NCI-H1417 treated with DMSO at 0.1 percent for 48 hours (cell line): ENCODE measurements around the gene ISYNA1.

Experiments
- DNase-seq: peaks from one replicate; lab custom pipeline; 2025; lab: John Stamatoyannopoulos, UW

The ISYNA1 gene

DNA sequence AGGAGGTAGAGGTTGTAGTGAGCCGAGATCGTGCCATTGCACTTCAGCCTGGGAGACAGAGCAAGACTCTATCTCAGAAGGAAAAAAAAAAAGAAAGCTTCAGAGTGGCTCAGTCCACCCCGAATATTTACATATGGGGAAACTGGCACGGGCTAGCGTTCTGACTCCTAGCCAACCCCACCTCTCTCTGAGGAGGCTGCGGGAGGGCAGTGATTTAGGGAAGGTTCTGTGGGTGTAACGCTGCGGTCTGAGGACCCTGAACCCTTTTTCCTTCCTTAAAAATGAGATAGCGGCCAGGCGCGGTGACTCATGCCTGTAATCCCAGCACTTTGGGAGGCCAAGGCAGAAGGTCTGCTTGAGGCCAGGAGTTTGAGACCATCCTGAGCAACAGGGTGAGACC, 45.5 kb downstream of the ISYNA1 start:
- no peak for DNase-seq

DNA sequence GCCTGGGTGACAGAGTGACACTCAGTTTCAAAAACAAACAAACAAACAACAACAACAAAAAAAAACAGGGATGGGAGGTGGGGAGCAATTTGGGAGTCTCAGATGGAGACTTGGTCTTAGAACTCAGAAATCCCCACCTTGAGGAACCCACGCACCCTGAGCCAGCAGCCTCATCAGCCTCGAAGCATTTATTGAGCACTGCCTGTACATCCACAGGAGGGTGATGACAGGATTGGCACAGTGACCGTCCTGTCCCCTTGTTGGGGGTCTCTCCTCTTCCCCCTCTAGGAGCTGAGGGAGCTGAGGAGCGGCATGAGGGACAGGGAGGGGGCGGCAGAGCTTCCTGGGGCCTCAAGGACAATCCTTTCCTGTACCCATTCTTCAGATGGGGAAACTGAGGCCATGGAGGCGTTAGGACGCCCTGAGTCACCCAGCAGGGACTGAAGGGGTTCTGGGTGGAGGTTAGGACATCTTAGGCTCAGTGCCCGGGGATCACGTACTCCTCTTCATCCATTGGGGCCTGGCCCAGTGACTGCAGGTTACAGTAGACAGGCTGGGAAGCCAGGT, 46.3 kb downstream of the ISYNA1 start:
- DNase-seq: no peak

DNA sequence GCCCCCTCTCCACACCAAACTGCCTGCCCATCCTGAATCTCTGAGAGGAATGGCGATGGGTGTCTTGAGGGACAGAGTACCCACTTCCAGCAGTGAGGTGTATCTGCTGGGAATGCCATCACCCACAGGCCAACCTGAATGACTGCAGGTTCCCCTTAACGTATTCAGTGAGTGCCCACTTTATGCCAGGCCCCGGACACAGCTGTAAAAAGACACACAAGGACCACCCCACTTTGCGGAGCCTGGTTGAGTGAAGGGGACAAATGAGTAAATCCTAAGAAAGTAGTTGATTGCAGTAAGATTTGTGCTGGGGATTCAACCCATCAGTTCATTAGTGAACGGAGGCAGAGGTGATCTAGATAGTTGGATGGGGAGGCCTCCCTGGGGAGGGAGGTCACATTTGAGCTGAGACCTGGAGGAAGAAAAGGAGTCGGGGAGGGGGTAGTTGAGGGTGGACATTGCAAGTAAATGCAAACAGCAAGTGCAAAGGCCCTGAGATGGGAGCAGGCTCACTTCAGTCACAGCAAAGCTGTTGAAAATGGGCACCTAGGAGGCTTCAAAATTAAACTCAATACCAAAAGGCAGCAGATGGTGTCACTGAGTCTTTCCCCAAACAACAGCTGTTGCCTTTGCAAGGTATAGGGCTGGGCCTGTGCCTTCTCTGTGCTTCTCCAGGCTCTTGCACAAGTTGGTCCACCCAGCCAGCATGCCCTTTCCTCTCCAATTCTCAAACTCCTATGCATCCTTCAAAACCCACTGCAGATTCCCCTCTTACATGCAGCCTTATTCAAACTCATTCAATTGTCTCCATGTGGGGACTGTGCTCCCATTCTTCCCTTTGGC, 47.6 kb downstream of the ISYNA1 start:
- DNase-seq: no peak

DNA sequence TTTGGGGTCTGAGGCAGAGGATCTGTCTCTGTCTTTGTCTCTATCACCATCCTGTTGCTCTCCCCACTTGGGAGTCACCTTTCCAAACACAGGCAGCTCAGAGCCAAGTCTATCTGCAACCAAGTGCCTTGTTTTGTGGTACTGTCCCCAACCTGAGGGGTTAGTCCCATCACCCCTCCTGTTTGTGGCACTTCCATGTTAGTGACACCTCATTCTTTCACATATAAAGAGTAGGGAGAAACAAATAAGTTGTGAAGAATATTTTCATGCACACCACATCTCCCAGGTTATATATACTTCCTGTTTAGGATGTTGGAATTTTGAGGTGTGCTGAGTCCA, 48.2 kb downstream of the ISYNA1 start:
- DNase-seq: no peak

DNA sequence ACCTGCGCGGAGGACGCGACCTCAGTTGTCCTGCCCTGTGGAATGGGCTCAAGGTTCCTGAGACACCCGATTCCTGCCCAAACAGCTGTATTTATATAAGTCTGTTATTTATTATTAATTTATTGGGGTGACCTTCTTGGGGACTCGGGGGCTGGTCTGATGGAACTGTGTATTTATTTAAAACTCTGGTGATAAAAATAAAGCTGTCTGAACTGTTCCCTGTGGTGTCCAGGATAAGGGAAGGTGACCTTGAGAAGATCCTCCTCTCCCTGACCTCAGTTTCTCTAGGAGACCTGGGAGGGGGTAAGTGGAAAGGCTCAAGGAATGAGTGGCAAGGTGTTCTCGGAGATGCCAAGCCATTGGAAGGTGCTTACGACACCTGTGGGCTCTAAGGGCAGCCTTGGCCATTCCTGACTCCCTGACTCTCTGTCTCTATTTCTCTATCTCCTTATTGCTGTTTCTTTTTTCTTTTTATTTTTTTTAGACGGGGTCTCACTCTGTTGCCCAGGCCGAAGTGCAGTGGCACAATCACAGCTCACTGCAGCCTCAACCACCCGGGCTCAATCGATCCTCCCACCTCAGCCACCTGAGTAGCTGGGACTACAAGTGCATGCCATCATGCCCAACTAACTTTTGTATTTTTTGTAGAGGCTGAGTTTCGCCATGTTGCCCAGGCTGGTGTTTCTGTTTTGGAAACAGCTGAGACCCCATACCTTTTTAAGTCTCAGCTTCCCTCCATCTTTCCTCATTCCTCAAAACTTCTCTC, 48.8 kb downstream of the ISYNA1 start:
- no peak for DNase-seq

DNA sequence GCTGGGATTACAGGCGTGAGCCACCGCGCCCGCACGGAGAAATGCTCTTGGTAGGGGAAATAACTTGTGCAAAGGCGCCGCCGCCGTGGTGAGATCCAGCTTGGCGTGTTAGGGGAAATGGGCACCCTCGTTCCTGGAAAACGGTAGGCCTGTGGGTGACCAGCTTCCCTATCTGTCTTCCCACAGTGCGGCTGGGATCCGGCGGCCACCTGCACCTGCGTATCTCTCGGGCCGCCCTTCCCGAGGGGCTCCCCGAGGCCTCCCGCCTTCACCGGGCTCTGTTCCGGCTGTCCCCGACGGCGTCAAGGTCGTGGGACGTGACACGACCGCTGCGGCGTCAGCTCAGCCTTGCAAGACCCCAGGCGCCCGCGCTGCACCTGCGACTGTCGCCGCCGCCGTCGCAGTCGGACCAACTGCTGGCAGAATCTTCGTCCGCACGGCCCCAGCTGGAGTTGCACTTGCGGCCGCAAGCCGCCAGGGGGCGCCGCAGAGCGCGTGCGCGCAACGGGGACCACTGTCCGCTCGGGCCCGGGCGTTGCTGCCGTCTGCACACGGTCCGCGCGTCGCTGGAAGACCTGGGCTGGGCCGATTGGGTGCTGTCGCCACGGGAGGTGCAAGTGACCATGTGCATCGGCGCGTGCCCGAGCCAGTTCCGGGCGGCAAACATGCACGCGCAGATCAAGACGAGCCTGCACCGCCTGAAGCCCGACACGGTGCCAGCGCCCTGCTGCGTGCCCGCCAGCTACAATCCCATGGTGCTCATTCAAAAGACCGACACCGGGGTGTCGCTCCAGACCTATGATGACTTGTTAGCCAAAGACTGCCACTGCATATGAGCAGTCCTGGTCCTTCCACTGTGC, 49.6 kb downstream of the ISYNA1 start:
- DNase-seq: no peak

DNA sequence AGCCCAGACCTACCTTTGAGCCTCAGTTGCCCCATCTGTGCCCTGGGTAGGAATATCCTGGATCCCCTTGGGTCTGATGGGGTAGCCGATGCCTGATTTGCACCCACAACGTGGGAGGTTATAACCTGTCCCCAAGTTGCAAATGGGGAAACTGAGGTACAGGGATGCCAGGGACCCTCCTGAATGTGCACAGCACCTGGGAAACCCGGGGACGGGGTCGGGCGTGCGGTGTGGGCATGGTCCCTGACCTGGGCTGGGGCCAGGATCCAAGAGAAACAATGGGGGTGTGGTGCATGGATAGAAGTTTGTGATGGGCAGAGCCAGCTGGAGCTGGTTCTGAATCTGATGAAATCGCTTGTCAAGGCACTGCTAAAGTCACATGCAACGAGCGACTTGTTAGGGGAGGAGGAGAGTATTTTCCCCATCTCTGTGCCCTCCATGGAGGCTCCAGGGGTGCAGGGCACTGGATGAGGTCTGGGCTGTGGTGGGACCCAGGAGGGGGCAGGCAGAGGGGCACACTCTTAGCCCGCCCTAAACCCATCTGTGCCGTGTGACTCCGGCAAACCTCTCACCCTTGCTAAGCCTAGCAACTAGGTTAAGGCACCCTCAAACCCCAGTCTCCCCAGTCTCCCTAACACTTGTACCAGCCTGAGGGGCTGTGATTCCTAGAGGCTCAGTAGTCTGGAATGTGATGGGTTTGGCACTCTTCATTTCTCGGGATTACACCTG, 51.2 kb downstream of the ISYNA1 start:
- no peak for DNase-seq

DNA sequence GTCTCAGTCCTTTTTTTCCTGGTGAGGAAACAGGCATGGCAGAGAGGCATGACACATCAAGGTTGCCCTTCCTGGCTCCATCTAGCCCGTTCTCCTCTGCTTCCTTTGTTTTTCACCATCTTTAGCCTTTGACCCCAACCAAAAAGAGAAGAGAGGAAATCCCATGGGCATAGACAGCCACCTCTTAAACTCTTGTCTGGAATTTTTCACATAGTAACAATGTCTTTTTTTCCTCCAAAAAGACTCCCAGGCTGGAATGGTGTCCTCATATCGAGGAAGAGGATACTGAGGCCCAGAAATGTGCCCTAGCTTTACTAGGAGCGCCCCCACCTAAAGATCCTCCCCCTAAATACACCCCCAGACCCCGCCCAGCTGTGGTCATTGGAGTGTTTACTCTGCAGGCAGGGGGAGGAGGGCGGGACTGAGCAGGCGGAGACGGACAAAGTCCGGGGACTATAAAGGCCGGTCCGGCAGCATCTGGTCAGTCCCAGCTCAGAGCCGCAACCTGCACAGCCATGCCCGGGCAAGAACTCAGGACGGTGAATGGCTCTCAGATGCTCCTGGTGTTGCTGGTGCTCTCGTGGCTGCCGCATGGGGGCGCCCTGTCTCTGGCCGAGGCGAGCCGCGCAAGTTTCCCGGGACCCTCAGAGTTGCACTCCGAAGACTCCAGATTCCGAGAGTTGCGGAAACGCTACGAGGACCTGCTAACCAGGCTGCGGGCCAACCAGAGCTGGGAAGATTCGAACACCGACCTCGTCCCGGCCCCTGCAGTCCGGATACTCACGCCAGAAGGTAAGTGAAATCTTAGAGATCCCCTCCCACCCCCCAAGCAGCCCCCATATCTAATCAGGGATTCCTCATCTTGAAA, 52.0 kb downstream of the ISYNA1 start, which contains the start of gene GDF15:
GDF15 (plus strand) TSS at position 484 of the 868 bp plus-strand sequence; CDS start at position 516, 32 bp downstream.
- no peak for DNase-seq

DNA sequence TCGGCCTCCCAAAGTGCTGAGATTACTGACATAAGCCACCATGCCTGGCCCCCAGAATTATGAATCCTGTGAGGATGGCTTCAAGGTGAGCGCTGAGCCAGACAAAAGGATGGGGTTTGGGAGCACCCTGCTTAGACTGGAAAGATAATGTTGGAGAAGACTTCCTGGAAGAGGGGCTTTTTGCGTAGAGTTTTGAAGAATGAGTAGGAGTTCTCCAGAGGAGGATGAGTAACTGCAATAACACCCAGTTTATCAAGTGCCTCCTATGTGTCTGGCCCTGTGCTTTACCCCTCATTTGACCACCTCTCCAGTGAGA, 52.6 kb downstream of the ISYNA1 start:
- DNase-seq: no peak

DNA sequence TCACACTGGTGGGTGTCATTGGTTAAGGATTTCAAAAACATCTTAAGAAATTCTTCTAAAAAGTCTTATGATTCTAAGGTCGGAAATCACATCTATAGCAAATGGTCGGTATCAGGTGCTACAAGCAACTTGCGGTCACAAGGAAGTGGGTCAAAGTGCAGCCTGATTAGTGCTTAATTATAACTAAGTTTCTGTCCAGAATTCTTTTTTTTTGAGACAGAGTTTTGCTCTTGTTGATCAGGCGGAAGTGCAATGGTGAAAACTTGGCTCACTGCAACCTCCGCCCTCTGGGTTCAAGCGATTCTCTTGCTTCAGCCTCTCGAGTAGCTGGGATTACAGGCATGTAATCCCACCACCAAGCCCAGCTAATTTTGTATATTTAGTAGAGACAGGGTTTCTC, 53.2 kb downstream of the ISYNA1 start:
- no peak for DNase-seq
